ENCODE data around the gene PLPP6.
A peak's percentile ranks its signal among the peaks of the same experiment; 100 is the strongest.

Gene PLPP6

GRCh38 chr9:4714266-4715016, 52.3 kb downstream of the PLPP6 start:
- DNase-seq (ENCODE audit: low read depth in 2 of 2) = peak; percentile 3 to 13
- H3K4me3 ChIP-seq (replicated peaks in 1 of 2; ENCODE audit: low read depth in 2 of 2, low read length in 2 of 2) = no peak overlapping the region
- TF ChIP-seq CTCF (IDR thresholded peaks at IDR 0.05; ENCODE audit: low read depth, low read length) = no peak
